GM18508 (cell line): ENCODE results near the gene GDF15.

Experiments
- ATAC-seq: cut with Tn5 transposase; IDR thresholded peaks from one replicate; pipeline ENCODE4 v1.9.1; 2021; ENCODE audit warnings: moderate number of reproducible peaks; ENCODE audit not compliant: insufficient read depth, unreplicated experiment

The GDF15 gene

DNA sequence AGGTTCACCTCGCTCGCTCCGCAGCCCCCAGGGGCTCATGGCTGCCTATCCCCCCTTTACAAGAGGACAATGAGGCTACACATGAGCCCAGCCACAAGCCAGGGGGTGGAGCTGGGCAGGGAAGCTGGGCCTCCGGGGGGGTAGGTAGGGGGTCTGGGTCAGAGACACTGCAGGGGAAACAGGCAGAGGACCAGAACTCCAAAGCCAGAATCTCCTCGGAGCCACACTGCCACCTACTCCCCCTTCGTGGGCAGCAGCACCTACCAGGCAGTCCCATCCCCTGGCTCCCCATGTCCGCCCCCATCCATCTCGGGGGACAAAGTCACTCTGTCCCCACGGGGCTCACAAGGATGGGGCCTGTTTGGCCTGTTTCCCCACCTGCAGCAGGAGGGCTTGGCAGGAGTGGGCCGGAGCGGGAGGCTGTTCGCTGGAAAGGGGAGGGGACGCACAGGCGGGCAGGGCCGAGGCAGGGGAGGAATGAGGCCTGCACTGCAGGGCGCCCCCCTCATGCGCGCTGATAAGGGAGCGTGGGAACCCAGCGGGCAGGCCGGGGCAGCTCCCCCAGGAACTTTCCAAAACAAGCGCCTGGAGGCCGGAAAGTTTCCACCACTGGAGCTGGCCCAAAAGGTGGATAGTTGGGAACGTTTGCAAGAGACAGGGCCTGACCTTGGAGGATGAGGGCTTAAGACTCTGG is 52.5 kb downstream of the GDF15 start:
- ATAC-seq, result no peak
